ENCODE data around the gene RANBP17.
A peak's percentile ranks its signal among the peaks of the same experiment; 100 is the strongest.

RANBP17 gene

GRCh38 chr5:171149772-171150171 lies 288.0 kb downstream of the RANBP17 start:
- TF ChIP-seq, protein P1, sequence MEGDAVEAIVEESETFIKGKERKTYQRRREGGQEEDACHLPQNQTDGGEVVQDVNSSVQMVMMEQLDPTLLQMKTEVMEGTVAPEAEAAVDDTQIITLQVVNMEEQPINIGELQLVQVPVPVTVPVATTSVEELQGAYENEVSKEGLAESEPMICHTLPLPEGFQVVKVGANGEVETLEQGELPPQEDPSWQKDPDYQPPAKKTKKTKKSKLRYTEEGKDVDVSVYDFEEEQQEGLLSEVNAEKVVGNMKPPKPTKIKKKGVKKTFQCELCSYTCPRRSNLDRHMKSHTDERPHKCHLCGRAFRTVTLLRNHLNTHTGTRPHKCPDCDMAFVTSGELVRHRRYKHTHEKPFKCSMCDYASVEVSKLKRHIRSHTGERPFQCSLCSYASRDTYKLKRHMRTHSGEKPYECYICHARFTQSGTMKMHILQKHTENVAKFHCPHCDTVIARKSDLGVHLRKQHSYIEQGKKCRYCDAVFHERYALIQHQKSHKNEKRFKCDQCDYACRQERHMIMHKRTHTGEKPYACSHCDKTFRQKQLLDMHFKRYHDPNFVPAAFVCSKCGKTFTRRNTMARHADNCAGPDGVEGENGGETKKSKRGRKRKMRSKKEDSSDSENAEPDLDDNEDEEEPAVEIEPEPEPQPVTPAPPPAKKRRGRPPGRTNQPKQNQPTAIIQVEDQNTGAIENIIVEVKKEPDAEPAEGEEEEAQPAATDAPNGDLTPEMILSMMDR (IDR thresholded peaks at IDR 0.05; ENCODE audit: low read depth, low read length, missing control alignments) = no peak
- no peak overlapping the region for H3K4me3 ChIP-seq (replicated peaks; ENCODE audit: low read depth, low read length)
- DNase-seq (ENCODE audit: extremely low read depth, low read depth) = no peak

GRCh38 chr5:171152382-171152781 lies 290.6 kb downstream of the RANBP17 start:
- no peak for DNase-seq (ENCODE audit: extremely low read depth, low read depth)
- no peak overlapping the region for H3K4me3 ChIP-seq (replicated peaks; ENCODE audit: low read depth, low read length)
- TF ChIP-seq, protein P1 (IDR thresholded peaks at IDR 0.05; ENCODE audit: low read depth, low read length, missing control alignments) = peak; percentile 5

- TF ChIP-seq, protein P1 (IDR thresholded peaks at IDR 0.05; ENCODE audit: low read depth, low read length, missing control alignments) = no peak
- H3K4me3 ChIP-seq (replicated peaks; ENCODE audit: low read depth, low read length) = no peak overlapping the region
- no peak for DNase-seq (ENCODE audit: extremely low read depth, low read depth)
Measured at GRCh38 chr5:171155621-171156020, 293.8 kb downstream of the RANBP17 start.

DNA sequence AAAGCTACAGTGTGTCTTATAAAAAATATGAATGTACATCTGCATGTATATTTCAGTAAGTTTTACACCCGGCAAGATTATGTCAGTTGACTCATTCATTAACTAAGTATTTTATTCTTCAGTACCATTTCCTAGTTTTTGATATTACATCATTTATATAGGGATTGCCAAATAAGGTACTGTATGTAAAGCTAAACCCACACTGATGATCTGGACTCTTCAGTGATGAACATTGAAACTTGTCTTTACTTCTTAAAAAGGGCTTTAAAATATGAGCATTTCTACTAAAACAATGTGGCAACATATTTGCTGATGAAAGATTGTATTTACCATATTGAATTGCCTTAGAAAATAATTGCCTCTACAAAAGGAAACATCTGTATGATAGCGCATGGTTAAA lies 295.5 kb downstream of the RANBP17 start:
- TF ChIP-seq, protein P1 (IDR thresholded peaks at IDR 0.05; ENCODE audit: low read depth, low read length, missing control alignments) = no peak
- H3K4me3 ChIP-seq (replicated peaks; ENCODE audit: low read depth, low read length) = no peak overlapping the region
- DNase-seq (ENCODE audit: extremely low read depth, low read depth) = no peak

- no peak overlapping the region for H3K4me3 ChIP-seq (replicated peaks; ENCODE audit: low read depth, low read length)
- DNase-seq (ENCODE audit: extremely low read depth, low read depth) = no peak
- TF ChIP-seq, protein P1 (IDR thresholded peaks at IDR 0.05; ENCODE audit: low read depth, low read length, missing control alignments) = no peak
Measured at GRCh38 chr5:171157775-171158174, 296.0 kb downstream of the RANBP17 start.

- TF ChIP-seq, protein P1 (IDR thresholded peaks at IDR 0.05; ENCODE audit: low read depth, low read length, missing control alignments) = no peak
- no peak overlapping the region for H3K4me3 ChIP-seq (replicated peaks; ENCODE audit: low read depth, low read length)
- DNase-seq (ENCODE audit: extremely low read depth, low read depth) = no peak
Measured at GRCh38 chr5:171158581-171158980, 296.8 kb downstream of the RANBP17 start.

- TF ChIP-seq, protein P1 (IDR thresholded peaks at IDR 0.05; ENCODE audit: low read depth, low read length, missing control alignments) = no peak
- no peak for DNase-seq (ENCODE audit: extremely low read depth, low read depth)
- H3K4me3 ChIP-seq (replicated peaks; ENCODE audit: low read depth, low read length) = no peak overlapping the region
Measured at GRCh38 chr5:171162165-171162564, 300.3 kb downstream of the RANBP17 start.

All from HFF-Myc (cell line).